ENCODE measurements around the gene NDUFS1. TPM values are rescaled to one million over a fixed set of nuclear protein-coding genes. Genes with fewer than 3 reads are reported as not detected.

The NDUFS1 gene
- polyA plus RNA-seq, 1 of the 3 experiments (the other 2 are of a cell fraction): 54.8 TPM

DNA sequence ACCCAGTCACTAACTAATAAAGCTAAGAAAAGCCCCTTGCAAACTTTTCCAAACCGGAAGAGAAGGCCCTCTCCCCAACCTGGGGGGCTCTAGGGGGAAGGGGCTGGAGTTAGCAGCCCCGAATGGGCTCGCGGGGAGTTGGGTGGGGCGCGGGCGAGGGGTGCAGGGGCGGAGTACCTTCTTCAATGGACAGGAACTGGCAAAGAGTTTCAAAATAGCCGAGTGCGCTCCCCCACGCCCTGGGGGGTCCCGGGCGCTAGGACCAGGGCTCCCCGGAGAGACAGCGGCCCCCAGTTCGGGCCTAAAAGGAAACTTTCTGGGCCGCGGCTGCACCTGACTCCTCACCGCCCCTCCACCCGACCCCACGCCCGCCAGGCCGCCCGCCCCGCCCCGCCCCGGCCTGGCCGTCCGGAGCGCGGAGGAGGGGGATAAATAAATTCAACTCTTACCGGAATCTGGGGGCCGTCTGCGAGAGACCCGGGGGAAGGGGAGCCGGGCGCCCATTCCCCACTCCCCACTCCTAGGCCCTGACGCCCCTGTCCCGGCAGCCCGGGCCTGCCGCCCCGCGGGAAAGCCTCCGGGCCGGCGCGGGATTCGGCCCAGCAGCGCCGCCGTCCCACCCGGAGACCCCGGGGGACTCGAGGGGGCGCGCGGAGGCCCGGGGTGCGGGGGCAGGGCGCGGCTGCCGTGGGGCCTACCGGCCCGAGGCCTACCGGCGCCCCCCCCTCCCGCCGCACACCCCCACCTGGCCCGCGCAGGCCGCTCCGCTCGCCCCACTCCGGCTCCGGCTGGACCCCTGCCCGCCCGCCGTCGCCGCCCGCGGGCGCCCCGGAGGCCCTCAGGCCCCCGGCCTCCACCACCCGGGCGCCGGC lies 74.1 kb downstream of the NDUFS1 start:
- H3K9me3 ChIP-seq: no peaks in the 10 kb centered on the region
- peak; percentile 77 for DNase-seq
- H3K9ac ChIP-seq: peak overlapping the region; percentile 99
- H3K27ac ChIP-seq (ENCODE audit: low read depth in 2 of 2, low read length in 1 of 2): peak overlapping the region; percentile 98 to 99
- H4K20me1 ChIP-seq (ENCODE audit: insufficient read depth): no peaks in the 10 kb centered on the region
- peaks cover 77% of the 10 kb centered on the region for H3K79me2 ChIP-seq (ENCODE audit: insufficient read depth)
- TF ChIP-seq RFX5 (IDR thresholded peaks at IDR 0.05; ENCODE audit: low read length) (no peak), POLR2AphosphoS5 (IDR thresholded peaks at IDR 0.05; ENCODE audit: low read depth, low read length) (no peak), TAF1 (IDR thresholded peaks at IDR 0.05; ENCODE audit: borderline replicate concordance, low read depth, low read length) (0 out of 2 replicates have a peak, but pooled peaks have one; percentile 19)
- no peaks in the 10 kb centered on the region for H3K36me3 ChIP-seq (replicated peaks in 1 of 2; ENCODE audit: control insufficient read depth in 1 of 2, insufficient read depth in 2 of 2, low read length in 1 of 2)
- POLR2A ChIA-PET: interaction anchor here (0.6 to 1.0 kb wide), 4 partner anchors 34 to 74 kb away, joined by 3 to 7 read pairs (median 4); partner anchors contain the start of genes EEF1B2 and NDUFS1
- no peaks in the 10 kb centered on the region for H3K27me3 ChIP-seq (ENCODE audit: insufficient read depth)
- H3K4me1 ChIP-seq (ENCODE audit: control insufficient read depth in 1 of 2, insufficient read depth in 2 of 2, low read depth in 1 of 2, low read length in 1 of 2): peaks cover 0 to 5% of the 10 kb centered on the region in 2 experiments; a peak in 2 of 4 replicates
- H3K4me3 ChIP-seq (ENCODE audit: low read depth in 2 of 2, low read length in 1 of 2): peak overlapping the region; percentile 78 to 86
- H3K9me2 ChIP-seq: no peaks in the 10 kb centered on the region
- CTCF ChIA-PET: interaction anchor here (0.6 to 1.9 kb wide), 7 partner anchors 8 to 125 kb away, joined by 3 to 12 read pairs (median 7); no protein-coding TSS in a partner anchor
- 0% methylated on average over 6 of the region's 88 CpGs for WGBS (ENCODE audit: low lambda C conversion rate)
- H2AFZ ChIP-seq (ENCODE audit: low read depth): peak overlapping the region; percentile 54
- peaks cover 28% of the 10 kb centered on the region for H3F3A ChIP-seq (replicated peaks; ENCODE audit: insufficient read depth)
- peak overlapping the region; percentile 86 for H3K4me2 ChIP-seq

GRCh38 chr2:206084439-206084869 lies 74.8 kb downstream of the NDUFS1 start:
- peak overlapping the region; percentile 99 for H3K9ac ChIP-seq
- no peaks in the 10 kb centered on the region for H3K27me3 ChIP-seq (ENCODE audit: insufficient read depth)
- no peaks in the 10 kb centered on the region for H3K9me3 ChIP-seq
- ChIA-PET CTCF (interaction anchor here (0.6 to 1.9 kb wide), 3 partner anchors 9 to 31 kb away, joined by 3 to 7 read pairs (median 4); no protein-coding TSS in a partner anchor), POLR2A (no interaction called here)
- 3% methylated on average over 10 of the region's 10 CpGs for WGBS (ENCODE audit: low lambda C conversion rate)
- H2AFZ ChIP-seq (ENCODE audit: low read depth): peak overlapping the region; percentile 54
- peak; percentile 75 for DNase-seq
- TF ChIP-seq MAX (IDR thresholded peaks at IDR 0.05; ENCODE audit: low read depth): peak; percentile 66; the same call in 1 of the 2 replicates
- TF ChIP-seq TAF1 (IDR thresholded peaks at IDR 0.05; ENCODE audit: borderline replicate concordance, low read depth, low read length): peak; percentile 53; the same call in 1 of the 2 replicates
- TF ChIP-seq TCF12 (IDR thresholded peaks at IDR 0.05): no peak
- TF ChIP-seq MXI1 (IDR thresholded peaks at IDR 0.05; ENCODE audit: low read depth, low read length): peak; percentile 75
- TF ChIP-seq GABPA (IDR thresholded peaks at IDR 0.05; ENCODE audit: low read depth): peak; percentile 47
- peak; percentile 77; the same call in 1 of the 2 replicates for TF ChIP-seq SIN3A (IDR thresholded peaks at IDR 0.05; ENCODE audit: borderline replicate concordance, low read depth, low read length)
- TF ChIP-seq REST (IDR thresholded peaks at IDR 0.05; ENCODE audit: low read depth, low read length): peak; percentile 59; the same call in 1 of the 2 replicates
- TF ChIP-seq RFX5 (IDR thresholded peaks at IDR 0.05; ENCODE audit: low read length): no peak
- TF ChIP-seq POLR2AphosphoS5 (IDR thresholded peaks at IDR 0.05; ENCODE audit: low read depth, low read length): peak; percentile 76
- H3K4me1 ChIP-seq (ENCODE audit: control insufficient read depth in 1 of 2, insufficient read depth in 2 of 2, low read depth in 1 of 2, low read length in 1 of 2): peaks cover 0 to 5% of the 10 kb centered on the region in 2 experiments; a peak in 2 of 4 replicates
- H3K79me2 ChIP-seq (ENCODE audit: insufficient read depth): peaks cover 79% of the 10 kb centered on the region
- H4K20me1 ChIP-seq (ENCODE audit: insufficient read depth): no peaks in the 10 kb centered on the region
- no peaks in the 10 kb centered on the region for H3K9me2 ChIP-seq
- no peaks in the 10 kb centered on the region for H3K36me3 ChIP-seq (replicated peaks in 1 of 2; ENCODE audit: control insufficient read depth in 1 of 2, insufficient read depth in 2 of 2, low read length in 1 of 2)
- H3K4me3 ChIP-seq (ENCODE audit: low read depth in 2 of 2, low read length in 1 of 2): peak overlapping the region; percentile 78 to 86
- H3K27ac ChIP-seq (ENCODE audit: low read depth in 2 of 2, low read length in 1 of 2): peak overlapping the region; percentile 98 to 99
- peak overlapping the region; percentile 86 for H3K4me2 ChIP-seq
- H3F3A ChIP-seq (replicated peaks; ENCODE audit: insufficient read depth): peaks cover 28% of the 10 kb centered on the region

Data from SK-N-SH (cell line).